ENCODE measurements around the gene NME4. TPM values are rescaled to one million over a fixed set of nuclear protein-coding genes. Genes with fewer than 3 reads are reported as not detected.

The NME4 gene
- total RNA-seq, 1 donor from 2014 or later: 25.3 TPM

DNA sequence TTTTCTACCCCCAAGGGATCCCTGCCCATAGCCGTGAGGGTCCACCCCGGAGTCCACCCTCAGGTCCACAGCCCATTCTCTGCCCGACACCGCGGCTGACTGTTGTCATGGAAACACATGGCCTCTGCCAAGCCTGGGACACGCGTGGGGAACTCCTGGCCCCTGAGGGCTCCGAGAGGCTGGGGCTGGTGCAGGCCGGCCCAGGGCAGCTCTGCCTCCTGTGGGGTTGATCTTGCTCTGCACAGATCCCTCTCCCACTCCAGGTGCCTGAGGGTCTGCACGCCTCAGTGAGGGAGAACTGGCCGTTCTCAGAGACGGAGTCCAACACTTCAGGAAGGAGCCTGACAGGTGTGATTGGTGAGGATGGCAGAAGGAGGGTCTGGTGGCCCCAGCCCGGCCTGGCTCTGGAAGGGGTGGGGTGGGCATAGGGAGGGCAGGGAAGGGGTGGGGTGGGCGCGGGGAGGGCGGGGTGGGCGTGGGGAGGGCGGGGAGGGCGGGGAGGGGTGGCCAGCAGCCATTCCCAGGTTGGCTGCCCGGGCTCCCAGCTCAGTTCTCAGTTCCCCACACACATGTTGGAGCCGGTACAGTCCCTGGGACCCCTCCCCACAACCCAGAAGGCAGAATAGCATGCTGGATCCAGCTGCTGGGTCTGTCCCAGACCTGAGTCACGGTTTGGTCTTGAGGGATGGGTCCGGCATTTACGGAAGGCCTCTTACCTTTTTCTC lies 33.1 kb upstream of the NME4 start:
- ATAC-seq: no peak

DNA sequence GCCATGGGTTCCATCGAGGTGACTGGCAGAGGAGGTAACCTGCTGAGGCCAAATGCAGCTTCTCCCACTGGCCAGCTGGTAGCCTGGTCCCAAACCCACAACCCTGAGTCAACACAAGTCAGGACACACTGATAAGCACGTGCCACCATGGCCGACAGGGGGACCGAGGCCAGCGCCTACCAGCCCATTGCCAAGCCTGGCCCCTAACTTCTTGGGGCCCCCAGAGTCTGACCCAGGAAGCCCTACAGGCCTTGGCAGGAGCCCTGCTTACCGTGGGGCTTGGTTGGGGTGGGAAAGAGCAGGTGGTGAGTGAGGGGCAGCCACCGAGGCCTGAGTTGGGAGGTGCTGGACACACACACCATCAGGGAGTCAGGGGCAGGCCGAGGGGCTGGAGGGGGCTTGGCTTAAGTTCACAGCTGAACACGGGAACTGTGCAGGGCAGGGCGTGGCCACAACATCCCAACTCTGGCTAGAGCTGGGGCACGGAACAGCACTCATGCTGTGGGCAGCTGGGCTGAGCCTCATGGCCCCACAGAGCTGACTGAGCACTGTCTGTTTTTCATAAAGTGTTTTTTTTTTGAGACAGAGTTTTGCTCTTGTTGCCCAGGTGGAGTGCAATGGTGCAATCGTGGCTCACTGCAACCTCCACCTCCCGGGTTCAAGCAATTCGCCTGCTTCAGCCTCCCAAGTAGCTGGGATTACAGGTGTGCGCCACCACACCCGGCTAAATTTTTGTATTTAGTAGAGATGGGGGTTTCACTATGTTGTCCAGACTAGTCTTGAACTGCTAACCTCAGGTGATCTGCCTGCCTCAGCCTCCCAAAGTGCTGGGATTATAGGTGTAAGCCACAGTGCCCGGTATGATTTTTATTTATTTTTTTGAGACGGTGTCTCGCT lies 32.2 kb upstream of the NME4 start:
- ATAC-seq: no peak

DNA sequence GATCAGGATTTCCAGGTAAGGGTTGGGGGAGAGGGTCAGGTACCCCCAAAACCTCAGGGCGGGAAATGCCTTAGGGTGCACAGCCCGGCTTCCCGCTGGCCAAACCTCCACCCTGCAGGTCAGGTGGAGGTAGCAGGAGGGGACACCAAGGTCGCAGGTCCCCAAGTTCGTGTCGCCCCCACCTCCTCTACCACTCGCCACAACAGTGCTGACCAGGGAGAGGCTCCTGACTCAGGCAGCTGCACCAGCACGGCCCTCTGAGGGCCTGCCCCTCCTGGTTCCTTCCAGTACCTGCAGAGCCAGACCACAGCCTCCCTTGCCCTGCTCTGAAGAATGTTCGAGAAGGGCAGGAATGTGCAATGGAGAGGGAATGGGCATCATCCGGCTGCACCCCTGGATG lies 30.5 kb upstream of the NME4 start:
- ATAC-seq: no peak

- no peak for ATAC-seq
These were observed 29.6 kb upstream of the NME4 start for GRCh38 chr16:367333-367903.

- no peak for ATAC-seq
These were observed 28.4 kb upstream of the NME4 start for GRCh38 chr16:368388-369158.

DNA sequence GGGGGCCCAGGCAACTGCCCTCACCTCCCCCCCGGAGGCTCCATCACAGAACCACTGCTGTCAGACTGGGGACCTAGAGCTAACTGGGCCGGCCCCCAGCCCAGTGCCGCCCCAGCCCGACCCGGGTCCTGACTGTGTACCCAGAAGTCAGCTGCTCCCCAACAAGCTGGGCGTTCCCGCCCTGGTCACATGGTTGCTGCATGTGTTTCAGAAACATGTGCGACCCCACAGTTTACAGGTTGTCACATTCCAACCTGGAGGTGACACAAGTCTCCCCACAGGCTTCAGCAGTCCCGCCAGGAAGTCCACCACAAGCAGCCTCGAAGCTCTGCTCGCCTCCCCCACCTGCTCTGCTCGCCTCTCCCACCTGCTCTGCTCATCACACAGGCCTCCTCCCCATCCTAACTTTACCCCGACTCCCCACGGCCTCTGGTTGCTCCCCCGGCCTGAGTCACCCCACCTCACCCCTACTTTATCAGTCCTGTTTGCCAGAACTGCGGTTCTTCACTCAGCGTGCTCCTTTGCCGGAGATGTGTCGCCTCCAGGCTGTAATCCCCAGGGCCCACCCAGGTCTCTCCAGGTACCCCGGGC lies 27.6 kb upstream of the NME4 start:
- ATAC-seq: no peak

DNA sequence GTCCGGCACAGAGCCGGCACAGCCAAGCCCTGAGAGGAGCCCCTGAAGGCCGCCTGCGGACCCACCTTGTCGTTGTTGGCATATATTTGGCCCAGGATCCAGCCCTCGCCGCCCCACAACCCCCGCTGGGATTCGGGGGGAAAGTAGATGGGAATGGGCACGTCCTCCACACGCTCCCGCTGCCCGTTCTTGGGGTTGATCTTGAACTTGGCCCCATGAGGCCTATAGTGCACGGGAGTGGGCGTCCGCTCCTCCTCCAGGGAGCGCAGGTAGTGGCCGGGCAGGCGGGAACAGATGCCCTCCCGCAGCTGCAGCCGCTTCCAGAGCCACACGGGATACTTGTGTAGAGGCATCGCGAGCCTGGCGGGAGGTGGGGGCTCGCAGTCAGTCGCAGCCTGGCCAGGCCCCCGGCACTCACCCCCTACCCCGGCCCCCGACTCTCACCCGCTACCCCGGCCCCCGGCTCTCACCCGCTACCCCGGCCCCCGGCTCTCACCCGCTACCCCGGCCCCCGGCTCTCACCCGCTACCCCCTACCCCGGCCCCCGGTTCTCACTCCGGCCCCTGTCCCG lies 27.0 kb upstream of the NME4 start:
- ATAC-seq: peak; percentile 35

DNA sequence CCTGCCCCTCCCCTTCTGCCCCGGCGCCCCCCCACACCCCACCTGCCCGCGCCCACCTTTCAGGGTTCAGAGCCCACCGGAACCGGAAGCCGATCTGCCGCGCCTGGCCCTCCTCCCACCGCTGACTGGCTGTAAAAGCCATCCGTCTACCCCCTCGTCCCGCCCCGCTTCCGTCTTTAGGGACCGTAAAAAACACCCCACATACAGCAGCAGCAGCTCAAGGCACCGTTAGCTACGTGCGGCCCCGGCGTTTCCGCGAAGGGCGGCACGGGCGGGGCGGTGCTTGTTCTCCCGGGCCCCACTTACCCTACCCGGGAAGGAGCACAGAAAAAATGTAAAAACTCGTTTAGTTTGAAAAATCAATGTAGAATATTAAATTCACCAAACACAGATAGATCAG lies 26.6 kb upstream of the NME4 start, which contains the start of gene MRPL28:
Gene MRPL28, minus strand, starts transcription at position 96 of the 400 bp plus-strand sequence. CDS start 320 bp downstream, outside the sequence.
- ATAC-seq: peak; percentile 85

- ATAC-seq: no peak
These were observed 26.0 kb upstream of the NME4 start for GRCh38 chr16:370979-371514.

DNA sequence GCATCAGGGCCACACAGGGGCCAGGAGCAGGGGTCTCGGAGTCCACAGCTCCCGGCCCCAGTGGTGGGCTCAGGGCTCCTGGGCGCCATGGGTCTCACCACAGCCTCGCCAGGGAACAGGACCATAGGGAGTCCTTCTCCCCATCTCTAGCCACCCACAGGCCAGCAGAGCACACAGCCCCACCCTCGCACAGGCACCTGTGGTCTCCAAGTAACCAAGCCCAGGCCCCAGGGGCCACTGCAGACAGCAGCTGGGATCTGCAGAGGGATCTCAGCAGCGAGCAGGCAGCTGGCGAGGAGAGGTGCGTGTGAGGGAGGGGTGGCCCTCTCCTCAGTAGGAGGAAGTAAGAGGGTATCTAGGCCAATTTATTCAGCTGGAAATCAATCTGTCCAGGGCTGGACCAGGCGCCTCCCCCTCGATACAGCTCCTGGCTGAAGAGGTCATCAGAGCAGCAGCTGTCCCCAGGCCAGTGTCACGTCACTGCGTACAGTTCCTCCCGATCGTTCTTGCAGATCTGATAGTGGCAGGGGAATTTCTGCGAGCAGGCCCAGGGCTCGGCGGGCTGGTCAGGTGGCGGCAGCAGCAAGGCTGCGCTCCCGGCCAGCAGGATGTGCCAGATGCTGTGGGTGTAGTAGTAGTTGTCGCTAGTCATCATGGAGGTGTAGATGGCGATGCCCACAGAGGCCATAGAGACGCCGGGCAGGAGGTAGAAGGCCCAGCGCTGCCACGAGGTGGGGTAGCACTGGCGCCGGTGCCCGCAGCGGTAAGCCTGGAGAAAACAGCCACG lies 25.3 kb upstream of the NME4 start:
- no peak for ATAC-seq

GRCh38 chr16:372302-372983 lies 24.6 kb upstream of the NME4 start:
- no peak for ATAC-seq

DNA sequence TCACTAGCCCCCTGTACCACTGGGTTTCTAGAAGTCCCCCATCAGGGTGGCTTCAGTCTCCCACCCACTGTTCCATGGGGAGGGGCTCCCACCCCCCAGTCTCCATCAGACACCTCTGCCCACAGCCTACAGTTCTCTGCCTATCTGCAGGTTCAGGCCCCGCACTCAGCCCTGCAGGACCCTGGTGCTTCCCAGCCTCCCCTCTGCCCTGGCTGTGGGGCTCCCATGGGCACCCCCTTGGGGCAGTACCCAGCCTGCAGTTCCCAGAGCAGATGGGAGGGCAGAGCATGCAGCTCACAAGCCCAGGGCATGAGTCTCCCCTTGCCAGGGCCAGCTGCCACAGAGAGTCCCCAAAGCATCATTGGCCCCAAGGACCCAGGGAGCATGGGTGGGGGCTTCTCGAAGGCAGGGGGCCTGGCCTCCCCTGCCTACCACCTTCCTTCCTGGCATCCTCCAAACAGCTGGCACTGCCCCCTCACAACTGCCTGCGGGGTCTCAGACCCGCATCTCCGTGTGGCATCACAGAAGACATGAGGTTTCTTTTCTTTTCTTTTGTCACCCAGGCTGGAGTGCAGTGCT lies 23.9 kb upstream of the NME4 start:
- no peak for ATAC-seq

DNA sequence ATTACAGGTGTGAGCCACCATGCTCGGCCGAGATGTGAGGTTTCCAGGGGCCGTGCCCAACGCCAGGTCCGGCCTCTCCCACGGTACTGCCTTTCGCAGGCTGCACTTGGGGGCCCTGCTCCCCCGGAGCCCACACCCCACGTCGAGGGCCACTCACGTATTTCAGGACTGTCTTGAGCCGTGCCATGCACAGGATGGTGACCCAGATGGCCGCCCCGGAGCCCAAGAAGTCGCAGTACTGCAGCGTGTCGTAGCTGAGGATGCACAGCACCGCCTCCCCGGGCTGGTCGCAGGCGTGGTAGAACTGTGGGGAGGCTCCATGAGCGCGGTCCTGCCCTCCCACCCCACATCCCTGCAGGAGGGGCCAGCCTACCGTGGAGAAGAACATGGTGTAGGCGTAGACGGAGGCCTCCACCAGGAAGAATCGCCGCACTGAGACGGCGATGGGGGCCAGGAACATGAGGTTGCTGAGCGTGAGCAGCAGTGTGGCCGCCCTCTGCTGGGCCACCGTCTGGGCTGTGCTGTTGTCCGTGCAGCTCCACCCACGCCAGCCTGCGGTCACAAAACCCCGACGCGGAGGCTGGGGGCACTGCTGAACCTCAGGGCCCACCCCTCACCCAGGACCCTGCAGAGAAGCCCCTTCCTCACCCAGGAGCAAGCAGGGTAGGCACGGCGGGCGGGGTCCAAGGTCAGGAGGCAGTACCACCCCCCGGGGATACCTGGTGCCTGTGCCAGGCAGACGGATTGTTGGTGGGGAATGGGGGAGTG lies 23.0 kb upstream of the NME4 start:
- ATAC-seq: no peak

DNA sequence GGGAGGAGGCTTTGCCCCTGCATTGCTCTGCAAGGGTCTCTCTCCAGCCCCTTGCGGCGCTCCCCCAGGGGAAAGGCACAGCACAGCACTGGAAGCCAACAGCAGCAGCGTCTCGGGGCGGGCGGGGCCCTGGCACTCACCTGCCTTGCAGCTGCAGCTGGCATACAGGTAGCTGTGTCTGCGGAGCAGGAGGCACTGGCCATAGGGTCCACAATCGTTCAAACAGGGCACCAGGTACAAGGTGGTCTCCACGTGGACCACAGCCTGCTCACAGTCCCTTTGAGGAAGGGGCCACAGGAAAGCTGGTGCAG lies 22.4 kb upstream of the NME4 start:
- ATAC-seq: no peak

GRCh38 chr16:375212-375611 lies 21.8 kb upstream of the NME4 start:
- ATAC-seq: no peak

- no peak for ATAC-seq
These were observed 20.8 kb upstream of the NME4 start for GRCh38 chr16:375927-376816.

GRCh38 chr16:376817-377418 lies 20.1 kb upstream of the NME4 start:
- ATAC-seq: no peak
